Activated T-cell treated with anti-CD3 and anti-CD28 coated beads for 24 hours (primary cell): Measurements from ENCODE around the gene CEP170B.
"Not testable (repeated sequence)": the region's sequence is repeated elsewhere in the genome, so short reads cannot be mapped to it uniquely, and the experiment has no call there.

ENCODE experiments used
- DNase-seq: peaks from one replicate; pipeline ENCODE4 v3.0.0-alpha.2; 2020; ENCODE audit warnings: low read depth

Gene CEP170B

DNA sequence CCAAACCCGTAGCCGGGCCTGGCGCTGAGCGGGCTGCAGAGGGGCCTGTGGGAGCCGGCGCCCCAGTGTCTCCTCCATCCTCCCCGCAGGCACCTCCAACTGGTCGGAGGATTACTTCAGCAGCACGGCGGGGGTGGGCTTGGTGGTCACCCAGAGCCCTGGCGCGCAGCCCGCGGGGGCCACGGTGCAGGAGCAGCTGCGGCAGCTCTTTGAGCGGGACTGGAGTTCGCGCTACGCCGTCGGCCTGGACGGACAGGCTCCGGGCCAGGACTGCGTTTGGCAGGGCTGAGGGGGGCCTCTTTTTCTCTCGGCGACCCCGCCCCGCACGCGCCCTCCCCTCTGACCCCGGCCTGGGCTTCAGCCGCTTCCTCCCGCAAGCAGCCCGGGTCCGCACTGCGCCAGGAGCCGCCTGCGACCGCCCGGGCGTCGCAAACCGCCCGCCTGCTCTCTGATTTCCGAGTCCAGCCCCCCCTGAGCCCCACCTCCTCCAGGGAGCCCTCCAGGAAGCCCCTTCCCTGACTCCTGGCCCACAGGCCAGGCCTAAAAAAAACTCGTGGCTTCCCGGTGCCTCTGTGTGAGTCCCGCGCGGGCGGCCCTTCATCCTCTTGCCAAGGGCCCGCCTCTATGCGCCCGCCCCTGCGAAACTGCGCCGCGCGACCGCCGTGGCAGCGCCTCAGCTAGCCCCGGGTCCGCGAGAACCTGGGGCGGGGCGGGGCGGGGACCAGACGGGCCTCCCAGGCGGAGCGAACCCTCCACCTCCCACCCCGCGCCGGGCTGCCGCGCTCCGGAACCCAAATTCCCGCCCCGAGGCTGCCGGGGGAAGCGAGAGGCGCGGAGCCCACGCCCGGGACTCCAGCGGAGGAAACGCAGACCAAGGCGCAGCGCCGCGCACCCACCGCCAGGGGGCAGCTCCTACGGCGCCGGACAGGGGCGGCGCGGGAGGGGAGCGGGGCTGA is 67.9 kb downstream of the CEP170B start:
- peak; percentile 84 for DNase-seq

DNA sequence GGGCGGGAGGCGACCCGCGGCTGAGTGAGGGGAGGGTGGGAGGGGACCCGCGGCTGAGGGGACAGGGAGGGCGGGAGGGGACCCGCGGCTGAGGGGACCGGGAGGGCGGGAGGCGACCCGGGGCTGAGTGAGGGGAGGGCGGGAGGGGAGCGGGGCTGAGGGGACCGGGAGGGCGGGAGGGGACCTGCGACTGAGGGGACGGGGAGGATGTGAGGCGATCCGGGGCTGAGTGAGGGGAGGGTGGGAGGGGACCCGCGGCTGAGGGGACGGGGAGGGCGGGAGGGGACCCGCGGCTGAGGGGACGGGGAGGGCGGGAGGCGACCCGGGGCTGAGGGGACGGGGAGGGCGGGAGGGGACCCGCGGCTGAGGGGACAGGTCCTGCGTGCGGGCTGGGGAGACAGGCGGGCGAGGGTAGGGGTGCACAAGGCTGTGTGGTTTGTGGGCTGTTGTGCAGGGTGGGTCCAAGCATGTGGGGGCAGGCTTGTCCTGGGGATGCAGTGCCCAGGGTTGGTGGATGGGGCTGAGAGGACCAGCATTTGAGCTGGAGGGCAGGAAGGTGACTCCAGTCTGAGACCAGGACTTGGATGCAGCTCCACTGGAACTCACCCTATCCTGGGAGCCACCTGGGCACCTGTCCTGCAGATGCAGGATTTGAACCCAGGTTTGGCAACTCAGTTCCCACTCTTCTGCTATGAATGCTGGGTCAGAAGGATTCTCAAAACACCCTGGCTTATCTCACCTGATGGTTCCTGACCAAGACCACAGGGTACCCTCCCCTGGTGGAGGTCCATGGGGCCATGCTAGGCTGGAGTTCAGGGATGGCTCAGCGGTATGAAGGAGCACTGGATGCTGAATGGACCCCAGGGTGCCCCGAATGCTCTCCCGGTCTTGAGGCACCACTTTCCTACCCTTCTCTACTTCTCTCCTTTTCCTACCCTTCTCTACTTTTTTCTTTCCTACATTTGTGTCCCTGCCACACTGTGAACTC is 69.0 kb downstream of the CEP170B start:
- no peak for DNase-seq

DNA sequence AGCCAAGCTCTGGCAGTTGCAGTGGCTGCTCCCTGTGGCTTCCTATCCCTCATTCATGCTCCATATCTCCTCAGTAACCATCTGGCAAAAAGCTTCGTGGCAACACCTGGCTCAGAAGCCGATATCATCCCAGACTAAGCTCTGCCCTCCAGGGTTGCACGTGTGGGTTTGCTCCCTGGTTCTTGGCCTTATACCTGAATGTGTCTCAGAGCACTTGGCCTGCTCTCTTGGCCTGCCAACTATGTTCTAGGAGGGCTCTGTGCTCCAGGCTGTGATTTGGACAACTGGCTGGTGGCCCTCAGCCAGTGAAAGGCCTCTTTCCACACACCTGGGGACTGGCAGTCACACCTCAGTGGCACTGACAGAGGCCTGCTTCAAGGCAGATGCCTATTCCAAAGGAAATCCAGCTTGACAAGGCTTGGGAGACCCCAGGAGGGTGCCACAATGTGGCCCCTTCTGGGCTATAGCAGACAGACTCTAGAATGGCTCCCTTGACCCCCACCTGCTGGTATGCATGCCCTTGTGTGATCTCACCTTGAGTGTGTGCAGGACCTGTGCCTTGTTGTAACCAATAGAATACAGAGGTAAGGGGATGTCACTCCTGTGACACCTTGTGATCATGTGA is 70.1 kb downstream of the CEP170B start:
- no peak for DNase-seq

DNA sequence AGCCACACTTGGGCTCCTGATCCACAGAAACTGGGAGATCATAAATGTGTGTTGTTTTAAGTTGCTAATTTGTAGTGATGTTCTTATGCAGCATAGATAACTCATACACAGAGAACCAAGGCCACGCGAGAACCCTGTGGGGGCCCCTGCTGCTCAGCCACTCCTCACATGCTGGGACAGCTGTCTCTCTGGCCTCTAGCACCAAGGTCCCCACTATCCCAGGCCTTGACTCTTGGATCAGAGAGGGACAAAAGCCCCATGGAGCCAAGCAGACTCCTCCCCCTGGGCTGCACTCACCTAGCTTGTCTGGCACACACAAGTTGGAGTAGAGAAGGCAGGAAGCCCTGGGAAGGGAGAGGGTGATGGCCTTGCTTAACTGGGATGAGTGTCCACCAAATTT is 70.9 kb downstream of the CEP170B start:
- DNase-seq, result no peak

DNA sequence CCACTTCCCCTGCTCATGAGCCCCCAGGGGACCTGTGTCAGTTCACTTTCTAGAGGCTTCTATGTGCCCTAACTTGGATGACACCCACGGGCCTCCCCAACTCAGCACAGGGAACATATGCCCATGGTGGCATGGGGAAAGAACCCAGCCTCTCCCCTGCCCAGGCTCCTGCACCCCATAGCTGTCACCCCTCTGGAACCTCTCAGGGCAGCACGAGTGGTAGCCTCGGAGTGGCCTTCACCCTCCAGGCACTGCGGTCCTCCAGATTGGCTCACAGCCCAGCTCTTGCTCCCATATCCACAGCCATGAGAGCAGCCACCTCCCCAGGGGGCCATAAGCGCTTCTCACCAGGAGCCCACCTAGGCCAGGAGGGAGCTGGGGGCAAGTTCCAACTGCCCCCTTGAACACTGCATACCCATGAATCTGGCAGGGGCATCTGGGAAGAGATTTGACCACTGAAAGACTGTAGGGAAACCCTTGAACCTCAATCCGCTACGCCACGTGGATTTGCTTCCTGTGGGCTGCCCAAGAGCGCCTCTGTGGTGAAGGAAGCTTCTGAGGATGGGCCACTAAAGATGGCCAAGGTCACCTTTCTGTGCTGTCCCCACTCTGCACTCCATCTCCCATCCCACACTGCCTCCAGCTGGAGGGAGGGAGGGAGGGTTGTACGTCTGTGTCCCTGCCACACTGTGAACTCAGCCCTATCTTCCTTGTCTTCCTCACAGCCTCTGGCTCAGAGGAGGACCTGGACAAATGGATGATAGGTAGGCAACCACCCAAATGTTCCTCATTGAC is 71.5 kb downstream of the CEP170B start:
- no peak for DNase-seq

DNA sequence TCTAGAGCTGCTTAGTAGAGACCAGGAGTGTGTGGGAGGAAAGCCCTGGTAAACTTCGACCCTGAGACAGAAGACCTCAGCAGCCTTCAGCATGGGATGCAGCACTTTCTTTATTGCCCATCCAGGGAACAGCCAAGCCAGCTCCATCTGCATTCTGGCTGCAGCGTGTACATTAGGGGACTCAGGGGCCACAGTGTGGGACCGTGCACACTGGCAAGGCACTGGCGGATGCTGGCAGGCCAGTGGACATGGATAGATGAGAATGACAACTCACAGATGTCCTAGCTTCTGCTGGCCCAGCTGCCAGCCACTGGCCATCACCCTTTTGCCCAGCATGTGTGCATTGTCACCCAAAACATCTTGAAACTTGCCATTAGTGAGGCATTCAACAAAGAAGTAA is 72.1 kb downstream of the CEP170B start:
- DNase-seq, result no peak

DNA sequence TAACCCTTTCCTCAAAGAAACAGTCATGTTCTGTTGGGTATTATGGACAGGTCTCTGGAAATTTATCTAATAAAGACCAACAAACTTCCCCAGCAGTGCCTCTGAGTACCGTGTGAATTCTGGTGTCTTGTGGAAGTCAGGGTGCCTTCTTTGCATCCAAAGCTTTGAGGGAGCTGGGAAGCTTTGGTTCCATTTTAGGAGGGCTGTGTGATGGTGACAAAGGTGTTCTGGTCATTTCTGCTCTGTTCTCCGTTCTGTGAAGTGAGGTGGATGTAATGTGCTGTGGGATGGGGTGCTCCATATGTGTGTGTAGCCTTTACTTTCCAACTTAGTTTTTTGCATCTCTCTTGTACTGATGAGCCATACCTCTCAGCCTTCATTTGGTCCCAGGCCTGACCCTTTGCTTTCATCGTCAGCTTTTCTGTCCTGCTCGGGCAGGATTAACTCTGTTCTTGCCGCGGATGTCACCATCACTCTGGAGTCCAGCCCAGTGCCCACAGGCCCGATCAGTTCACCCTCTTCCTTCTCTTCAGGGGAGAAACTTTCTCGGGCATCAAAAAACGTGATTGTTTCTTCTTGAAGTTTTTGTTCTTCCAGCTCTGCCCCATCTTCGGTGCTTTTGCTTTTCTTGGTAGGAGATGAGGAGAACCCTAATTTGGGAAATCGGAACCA is 72.8 kb downstream of the CEP170B start:
- DNase-seq, result no peak

DNA sequence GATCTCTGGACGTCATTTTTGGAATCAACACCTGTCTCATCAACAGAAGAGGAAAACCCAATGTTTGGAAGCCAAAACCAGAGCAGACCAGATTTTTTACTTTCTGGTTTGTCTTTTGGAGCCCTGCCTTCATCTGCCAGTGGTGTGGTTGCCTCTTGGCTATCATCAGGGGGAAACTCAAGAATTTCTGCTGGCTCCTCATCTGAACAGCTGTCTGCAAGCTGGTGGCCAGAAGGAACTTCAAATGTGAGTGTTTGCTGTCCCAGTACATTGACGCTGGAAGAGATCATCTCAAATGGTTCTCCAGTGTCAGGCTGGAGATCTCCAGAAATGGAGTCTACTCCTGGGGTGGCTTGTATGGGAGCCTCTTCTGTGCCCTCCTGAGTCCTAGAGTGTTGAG is 73.4 kb downstream of the CEP170B start:
- no peak for DNase-seq

DNA sequence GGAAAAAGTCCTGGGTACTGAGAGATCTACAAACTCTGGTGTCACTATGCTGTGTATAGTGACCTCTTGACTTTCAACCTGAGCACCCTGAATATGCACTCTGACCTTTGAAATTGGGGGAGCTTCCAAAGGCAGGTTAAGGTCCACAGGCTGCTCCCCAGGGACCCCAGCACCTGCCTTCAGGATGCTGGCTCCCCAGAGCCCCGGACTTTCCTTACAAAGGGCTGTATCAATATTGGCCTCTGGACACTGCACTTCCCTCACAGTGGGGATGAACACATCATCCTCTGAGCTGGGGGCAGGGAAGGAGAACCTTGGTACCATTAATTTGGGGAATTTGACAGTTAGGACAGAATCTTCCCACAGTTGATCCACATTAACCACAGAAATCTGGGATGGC is 73.9 kb downstream of the CEP170B start:
- no peak for DNase-seq

DNA sequence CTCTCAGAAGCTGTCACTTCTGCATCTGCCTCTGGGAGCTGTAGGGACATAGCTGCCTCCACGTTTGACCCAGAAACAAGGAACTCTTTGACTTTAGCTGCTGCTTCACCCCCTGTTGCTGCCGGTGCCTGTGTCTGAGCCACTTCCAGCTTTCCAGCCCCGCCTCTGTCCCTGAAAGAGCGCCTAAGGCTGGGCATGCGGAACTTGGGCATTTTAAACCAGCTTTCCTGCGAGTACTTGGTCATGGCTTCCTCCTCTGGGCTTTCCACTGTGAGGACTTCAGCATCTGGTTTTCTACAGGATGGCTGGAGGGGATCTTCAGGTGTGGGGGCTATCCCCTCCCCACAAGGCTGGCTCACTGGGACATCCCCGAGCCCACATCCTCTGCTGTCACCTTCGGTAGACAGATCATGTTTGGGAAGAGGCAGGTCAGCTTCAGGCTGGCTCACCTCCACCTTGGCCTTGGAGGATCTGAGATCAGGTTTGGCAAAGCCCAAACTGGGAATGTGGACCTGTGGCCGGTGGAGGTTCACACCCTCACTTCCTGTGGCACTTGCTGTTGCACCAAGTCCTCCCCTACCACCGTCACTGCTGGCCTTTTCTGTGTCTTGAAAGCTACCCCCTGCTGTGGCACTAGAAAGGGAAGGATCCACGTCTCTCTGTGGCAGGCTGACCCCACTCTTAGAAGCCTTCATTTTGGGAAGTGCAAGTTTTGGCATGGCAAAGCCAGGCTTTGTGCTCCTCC is 74.8 kb downstream of the CEP170B start:
- no peak for DNase-seq

DNA sequence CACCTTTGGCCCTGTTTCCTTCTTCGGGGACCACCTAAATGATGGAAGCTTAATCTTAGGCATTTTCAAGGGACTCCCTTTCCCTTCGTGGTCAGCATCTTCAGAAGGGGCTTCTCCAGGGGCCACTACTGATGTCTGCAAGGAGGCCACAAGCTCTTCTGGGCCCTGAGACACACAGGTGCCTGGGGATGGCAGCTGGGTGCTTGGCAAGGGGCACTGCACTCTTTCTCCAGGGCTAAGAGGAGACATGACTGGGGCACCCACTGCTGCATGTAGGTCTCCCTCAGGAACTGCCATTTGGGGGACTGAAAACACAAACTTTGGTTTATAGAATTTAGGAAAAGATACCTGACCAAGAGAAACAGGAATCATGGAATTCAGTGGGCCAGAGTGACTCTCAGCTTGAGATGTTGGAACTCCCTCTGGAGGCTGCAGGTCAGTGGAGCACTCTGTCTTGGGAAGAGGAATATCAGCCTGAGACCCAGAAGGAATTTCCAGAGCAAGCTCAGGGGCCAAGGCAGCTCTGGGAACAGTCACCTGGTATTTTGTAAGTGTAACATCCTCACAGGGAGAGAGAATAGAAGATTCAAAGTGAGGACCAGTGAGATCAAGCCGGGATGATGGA is 75.6 kb downstream of the CEP170B start:
- DNase-seq, result no peak

DNA sequence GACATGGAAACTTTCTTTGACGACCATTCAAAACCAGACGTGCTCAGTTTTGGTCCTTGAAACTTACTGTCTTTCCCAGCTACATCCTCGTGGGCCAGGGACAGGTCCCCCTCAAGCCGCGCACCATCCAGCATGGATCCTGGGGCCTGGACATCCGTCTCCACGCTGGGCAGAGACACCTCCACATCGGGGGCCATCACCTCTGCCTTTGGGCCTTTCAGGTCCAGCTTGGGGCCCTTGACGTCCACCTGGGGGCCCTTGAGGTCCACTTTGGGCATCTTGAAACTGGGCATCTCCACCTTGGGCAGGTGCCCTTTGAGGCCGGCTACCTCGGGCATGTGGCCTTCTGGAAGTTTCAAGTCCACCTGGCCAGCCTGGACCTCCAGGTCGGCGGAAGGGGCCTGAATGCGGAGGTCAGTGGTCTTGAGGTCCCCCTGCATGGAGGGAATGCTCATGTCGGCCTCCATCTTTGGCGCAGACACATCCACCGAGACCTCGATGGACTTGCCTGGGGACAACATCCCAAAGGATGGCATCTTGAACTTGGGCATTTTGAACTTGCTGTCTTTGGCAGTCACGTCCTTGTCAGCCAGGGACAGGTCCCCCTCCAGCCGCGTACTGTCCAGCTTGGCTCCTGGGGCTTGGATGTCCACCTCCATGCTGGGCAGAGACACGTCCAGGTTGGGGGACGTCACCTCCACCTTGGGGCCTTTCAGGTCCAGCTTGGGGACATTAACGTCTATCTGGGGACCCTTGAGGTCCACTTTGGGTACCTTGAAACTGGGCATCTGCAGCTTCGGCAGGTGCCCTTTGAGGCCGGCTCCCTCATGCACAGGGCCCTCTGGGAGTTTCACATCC is 76.7 kb downstream of the CEP170B start:
- DNase-seq, result no peak

DNA sequence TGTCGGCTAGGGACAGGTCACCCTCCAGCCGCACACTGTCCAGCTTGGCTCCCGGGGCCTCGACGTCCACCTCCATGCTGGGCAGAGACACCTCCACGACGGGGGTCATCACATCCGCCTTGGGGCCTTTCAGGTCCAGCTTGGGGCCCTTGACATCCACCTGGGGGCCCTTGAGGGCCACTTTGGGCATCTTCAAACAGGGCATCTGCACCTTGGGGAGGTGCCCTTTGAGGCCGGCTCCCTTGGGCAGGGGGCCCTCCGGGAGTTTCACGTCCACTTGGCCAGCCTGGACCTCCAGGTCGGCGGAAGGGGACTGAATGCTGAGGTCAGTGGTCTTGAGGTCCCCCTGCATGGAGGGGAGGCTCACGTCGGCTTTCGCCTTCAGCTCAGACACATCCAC is 77.5 kb downstream of the CEP170B start:
- no peak for DNase-seq

DNA sequence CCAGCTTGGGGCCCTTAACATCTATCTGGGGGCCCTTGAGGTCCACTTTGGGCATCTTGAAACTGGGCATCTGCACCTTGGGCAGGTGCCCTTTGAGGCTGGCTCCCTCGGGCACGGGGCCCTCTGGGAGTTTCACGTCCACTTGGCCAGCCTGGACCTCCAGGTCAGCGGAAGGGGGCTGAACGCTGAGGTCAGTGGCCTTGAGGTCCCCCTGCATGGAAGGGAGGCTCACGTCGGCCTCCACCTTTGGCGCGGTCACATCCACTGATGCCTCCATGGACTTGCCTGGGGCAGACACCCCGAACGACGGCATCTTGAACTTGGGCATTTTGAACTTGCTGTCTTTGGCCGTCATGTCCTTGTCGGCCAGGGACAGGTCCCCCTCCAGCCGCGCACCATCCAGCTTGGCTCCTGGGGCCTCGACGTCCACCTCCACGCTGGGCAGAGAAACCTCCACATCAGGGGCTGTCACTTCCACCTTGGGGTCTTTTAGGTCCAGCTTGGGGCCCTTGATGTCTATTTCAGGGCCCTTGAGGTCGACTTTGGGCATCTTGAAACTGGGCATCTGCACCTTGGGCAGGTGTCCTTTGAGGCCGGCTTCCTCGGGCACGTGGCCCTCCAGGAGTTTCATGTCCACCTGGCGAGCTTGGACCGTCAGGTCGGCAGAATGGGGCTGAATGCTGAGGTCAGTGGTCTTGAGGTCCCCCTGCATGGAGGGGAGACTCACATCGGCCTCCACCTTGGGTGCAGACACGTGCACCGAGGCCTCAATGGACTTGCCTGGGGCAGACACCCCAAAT is 78.3 kb downstream of the CEP170B start:
- DNase-seq, result not testable (repeated sequence)

DNA sequence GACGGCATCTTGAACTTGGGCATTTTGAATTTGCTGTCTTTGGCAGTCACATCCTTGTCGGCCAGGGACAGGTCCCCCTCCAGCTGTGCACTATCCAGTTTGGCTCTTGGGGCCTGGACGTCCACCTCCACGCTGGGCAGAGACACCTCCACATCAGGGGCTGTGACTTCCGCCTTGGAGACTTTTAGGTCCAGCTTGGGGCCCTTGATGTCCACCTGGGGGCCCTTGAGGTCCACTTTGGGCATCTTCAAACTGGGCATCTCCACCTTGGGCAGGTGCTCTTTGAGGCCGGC is 78.9 kb downstream of the CEP170B start:
- not testable (repeated sequence) for DNase-seq

DNA sequence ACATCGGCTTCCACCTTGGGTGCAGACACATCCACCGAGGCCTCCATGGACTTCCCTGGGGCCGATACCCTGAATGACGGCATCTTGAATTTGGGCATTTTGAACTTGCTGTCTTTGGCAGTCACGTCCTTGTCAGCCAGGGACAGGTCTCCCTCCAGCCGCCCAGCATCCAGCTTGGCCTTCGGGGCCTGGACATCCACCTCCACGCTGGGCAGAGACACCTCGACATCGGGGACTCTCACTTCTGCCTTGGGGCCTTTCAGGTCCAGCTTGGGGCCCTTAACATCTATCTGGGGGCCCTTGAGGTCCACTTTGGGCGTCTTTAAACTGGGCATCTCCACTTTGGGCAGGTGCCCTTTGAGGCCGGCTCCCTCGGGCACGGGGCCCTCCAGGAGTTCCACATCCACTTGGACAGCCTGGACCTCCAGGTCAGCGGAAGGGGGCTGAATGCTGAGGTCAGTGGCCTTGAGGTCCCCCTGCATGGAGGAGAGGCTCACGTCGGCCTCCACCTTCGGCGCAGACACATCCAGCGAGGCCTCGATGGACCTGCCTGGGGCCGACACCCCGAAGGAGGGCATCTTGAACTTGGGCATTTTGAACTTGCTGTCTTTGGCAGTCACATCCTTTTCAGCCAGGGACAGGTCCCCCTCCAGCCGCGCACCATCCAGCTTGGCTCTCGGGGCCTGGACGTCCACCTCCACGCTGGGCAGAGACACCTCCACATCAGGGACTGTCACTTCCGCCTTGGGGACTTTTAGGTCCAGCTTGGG is 79.6 kb downstream of the CEP170B start:
- not testable (repeated sequence) for DNase-seq

DNA sequence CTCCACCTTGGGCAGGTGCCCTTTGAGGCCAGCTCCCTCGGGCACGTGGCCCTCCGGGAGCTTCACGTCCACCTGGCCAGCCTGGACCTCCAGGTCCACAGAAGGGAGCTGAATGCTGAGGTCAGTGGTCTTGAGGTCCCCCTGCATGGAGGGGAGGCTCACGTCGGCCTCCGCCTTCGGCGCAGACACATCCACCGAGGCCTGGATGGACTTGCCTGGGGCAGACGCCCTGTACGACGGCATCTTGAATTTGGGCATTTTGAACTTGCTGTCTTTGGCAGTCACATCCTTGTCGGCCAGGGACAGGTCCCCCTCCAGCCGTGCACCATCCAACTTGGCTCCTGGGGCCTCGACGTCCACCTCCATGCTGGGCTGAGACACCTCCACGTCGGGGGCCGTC is 80.2 kb downstream of the CEP170B start:
- DNase-seq, result not testable (repeated sequence)
